HepG2 (cell line): ENCODE results near the gene GZF1. TPM values are rescaled to one million over a fixed set of nuclear protein-coding genes. Genes with fewer than 3 reads are reported as not detected.
A peak's percentile ranks its signal among the peaks of the same experiment; 100 is the strongest.

Experiments used
- GTF2F1 ChIP-seq: fragments of 150-350 bp; IDR thresholded peaks from 2 replicates; pipeline ENCODE4 v1.6.1; 2014; ENCODE audit warnings: low read length
- MED13 ChIP-seq: sonication (generic); formaldehyde crosslinking; IDR thresholded peaks from 2 replicates; pipeline ENCODE4 v1.5.0; 2020; ENCODE audit warnings: missing genetic modification reagents
- TCF7 ChIP-seq: sonication (generic); IDR thresholded peaks from 2 replicates; pipeline ENCODE4 v1.6.1; 2016; ENCODE audit warnings: antibody characterized with exemption, low read depth
- ZBTB20 ChIP-seq: sonication (generic); formaldehyde crosslinking; IDR thresholded peaks from 2 replicates; pipeline ENCODE4 v1.8.1; 2023; ENCODE audit warnings: missing genetic modification reagents, low read depth, mild to moderate bottlenecking, borderline replicate concordance
- ZNF264 ChIP-seq: sonication (generic); formaldehyde crosslinking; IDR thresholded peaks from 2 replicates; pipeline ENCODE4 v1.4.0; 2020; ENCODE audit warnings: missing genetic modification reagents
- ZNF382 ChIP-seq: sonication (generic); formaldehyde crosslinking; IDR thresholded peaks from 2 replicates; pipeline ENCODE4 v1.5.0; 2020; ENCODE audit warnings: missing genetic modification reagents, mild to moderate bottlenecking, borderline replicate concordance
- ZNF766 ChIP-seq: sonication (generic); formaldehyde crosslinking; IDR thresholded peaks from 2 replicates; pipeline ENCODE4 v1.5.0; 2020; ENCODE audit warnings: missing genetic modification reagents, borderline replicate concordance
- ZSCAN20 ChIP-seq: sonication (generic); formaldehyde crosslinking; IDR thresholded peaks from 2 replicates; pipeline ENCODE4 v1.4.0; 2020; ENCODE audit warnings: missing genetic modification reagents, mild to moderate bottlenecking, borderline replicate concordance
- polyA plus RNA-seq, 8 experiments: library from polyadenylated mRNA; depleted of rRNA in 3 of 8; stranded (reverse) in 7 of 8; unstranded in 1 of 8; fragments of >200 nt; fragmentation: Illumina TruSeq in 4 of 8; extraction: Trizol in 4 of 8; gene quantifications; 2 replicates each; pipeline versions ENCODE4 v1.2.1 to v1.2.3, GENCODE V29; 2011 to 2016; ENCODE audit warnings: low read depth in 4 of 8, missing spikeins in 1 of 8, mixed read lengths in 1 of 8; ENCODE audit not compliant: insufficient read depth in 1 of 8
- total RNA-seq, 5 experiments: library from RNA; depleted of rRNA; stranded (reverse); fragments of >200 nt; fragmentation: Illumina TruSeq; extraction: Trizol; gene quantifications; 2 replicates each; pipeline ENCODE4 v1.2.3, GENCODE V29; 2016; ENCODE audit warnings: low read depth in 1 of 5
- TF ChIP-seq, protein P1 (sequence below): sonication (generic); formaldehyde crosslinking; IDR thresholded peaks from 2 replicates; pipeline ENCODE4 v1.8.1; 2023; ENCODE audit warnings: mild to moderate bottlenecking, missing genetic modification reagents, borderline replicate concordance
- TF ChIP-seq, protein P2 (sequence below): sonication (generic); formaldehyde crosslinking; IDR thresholded peaks from 2 replicates; pipeline ENCODE4 v1.4.0; 2020; ENCODE audit warnings: missing genetic modification reagents
- TF ChIP-seq, protein P3 (sequence below): sonication (generic); formaldehyde crosslinking; IDR thresholded peaks from 2 replicates; pipeline ENCODE4 v1.5.0; 2020; ENCODE audit warnings: mild to moderate bottlenecking, missing genetic modification reagents, borderline replicate concordance
- TF ChIP-seq, protein P4 (sequence below): sonication (generic); formaldehyde crosslinking; IDR thresholded peaks from 2 replicates; pipeline ENCODE4 v1.9.0; 2022; ENCODE audit warnings: missing genetic modification reagents, mild to moderate bottlenecking, borderline replicate concordance
- TF ChIP-seq, protein P5 (sequence below): sonication (generic); formaldehyde crosslinking; IDR thresholded peaks from 2 replicates; pipeline ENCODE4 v1.4.0; 2020; ENCODE audit warnings: missing genetic modification reagents
- TF ChIP-seq, protein P6 (sequence below): sonication (generic); formaldehyde crosslinking; IDR thresholded peaks from 2 replicates; pipeline ENCODE4 v1.9.0; 2021; ENCODE audit warnings: missing genetic modification reagents, borderline replicate concordance

GZF1 gene
- total and polyA plus RNA-seq, 2 of the 13 experiments (the other 11 are each of a cell fraction or from before 2014, with no cell fraction given), result 16.9 to 26.0 TPM

DNA sequence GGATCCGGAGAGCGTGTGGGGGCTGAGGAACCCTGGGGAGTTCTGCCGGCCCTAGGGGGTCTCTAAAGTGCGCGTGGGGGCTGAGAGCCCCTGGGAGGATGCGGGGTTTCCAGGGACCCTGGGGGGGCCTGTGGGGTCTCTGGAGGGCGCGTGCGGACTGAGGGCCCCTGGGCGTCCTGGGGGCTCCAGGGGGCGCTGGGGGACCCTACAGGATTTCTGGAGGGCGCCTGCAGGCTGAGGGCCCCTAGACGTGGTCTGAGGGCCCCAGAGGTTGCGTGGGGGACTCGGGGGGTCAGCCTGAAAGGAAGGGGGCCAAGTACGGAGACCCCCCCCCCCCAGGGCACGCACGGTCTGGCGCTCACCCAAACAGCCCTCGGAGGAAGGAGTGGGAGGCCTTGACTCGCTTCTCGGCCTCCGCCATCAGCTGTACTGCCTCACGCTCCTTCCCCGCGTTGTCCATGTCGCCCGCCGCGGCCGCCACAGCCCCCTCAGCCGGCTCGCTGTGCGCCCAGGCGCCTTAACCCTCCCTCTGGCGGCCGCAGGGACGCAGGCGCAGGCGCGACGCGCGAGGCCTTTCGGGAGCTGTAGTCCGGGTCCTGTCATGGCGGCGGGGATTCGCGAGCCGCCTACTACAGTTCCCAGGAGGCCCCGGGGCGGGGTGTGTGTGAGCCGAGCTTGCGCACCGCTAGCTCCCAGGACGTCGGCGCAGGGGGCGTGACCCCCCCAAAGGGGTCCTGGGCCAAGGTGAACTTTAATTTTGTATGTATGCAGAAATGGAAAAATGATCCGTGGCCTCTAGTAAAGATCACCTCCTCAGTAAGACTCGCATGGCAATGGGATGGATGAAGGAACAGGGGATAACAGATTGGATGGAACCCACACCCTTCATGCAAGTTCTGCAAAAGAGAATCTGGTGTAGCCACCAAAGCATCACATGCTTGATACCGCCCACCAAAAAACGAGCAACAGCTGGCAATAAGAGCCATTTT lies 59.3 kb downstream of the GZF1 start, which contains the start of gene NAPB (continued):
- TF ChIP-seq ZNF264 (CRISPR knock-in tag) (peak; percentile 64), ZBTB20 (CRISPR knock-in tag) (peak; percentile 77; the same call in 1 of the 2 replicates), ZNF766 (CRISPR knock-in tag) (0 out of 2 replicates have a peak, but pooled peaks have one; percentile 72), GTF2F1 (no peak), ZNF382 (no peak), ZSCAN20 (CRISPR knock-in tag) (peak; percentile 86; the same call in 1 of the 2 replicates), TCF7 (no peak), MED13 (0 out of 2 replicates have a peak, but pooled peaks have one; percentile 54)
- TF ChIP-seq, protein P1, sequence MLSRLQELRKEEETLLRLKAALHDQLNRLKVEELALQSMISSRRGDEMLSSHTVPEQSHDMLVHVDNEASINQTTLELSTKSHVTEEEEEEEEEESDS (CRISPR knock-in tag), result peak; percentile 87; the same call in 1 of the 2 replicates
- TF ChIP-seq, protein P2, sequence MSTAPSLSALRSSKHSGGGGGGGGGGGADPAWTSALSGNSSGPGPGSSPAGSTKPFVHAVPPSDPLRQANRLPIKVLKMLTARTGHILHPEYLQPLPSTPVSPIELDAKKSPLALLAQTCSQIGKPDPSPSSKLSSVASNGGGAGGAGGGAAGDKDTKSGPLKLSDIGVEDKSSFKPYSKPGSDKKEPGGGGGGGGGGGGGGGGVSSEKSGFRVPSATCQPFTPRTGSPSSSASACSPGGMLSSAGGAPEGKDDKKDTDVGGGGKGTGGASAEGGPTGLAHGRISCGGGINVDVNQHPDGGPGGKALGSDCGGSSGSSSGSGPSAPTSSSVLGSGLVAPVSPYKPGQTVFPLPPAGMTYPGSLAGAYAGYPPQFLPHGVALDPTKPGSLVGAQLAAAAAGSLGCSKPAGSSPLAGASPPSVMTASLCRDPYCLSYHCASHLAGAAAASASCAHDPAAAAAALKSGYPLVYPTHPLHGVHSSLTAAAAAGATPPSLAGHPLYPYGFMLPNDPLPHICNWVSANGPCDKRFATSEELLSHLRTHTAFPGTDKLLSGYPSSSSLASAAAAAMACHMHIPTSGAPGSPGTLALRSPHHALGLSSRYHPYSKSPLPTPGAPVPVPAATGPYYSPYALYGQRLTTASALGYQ, result peak; percentile 54
- TF ChIP-seq, protein P3, sequence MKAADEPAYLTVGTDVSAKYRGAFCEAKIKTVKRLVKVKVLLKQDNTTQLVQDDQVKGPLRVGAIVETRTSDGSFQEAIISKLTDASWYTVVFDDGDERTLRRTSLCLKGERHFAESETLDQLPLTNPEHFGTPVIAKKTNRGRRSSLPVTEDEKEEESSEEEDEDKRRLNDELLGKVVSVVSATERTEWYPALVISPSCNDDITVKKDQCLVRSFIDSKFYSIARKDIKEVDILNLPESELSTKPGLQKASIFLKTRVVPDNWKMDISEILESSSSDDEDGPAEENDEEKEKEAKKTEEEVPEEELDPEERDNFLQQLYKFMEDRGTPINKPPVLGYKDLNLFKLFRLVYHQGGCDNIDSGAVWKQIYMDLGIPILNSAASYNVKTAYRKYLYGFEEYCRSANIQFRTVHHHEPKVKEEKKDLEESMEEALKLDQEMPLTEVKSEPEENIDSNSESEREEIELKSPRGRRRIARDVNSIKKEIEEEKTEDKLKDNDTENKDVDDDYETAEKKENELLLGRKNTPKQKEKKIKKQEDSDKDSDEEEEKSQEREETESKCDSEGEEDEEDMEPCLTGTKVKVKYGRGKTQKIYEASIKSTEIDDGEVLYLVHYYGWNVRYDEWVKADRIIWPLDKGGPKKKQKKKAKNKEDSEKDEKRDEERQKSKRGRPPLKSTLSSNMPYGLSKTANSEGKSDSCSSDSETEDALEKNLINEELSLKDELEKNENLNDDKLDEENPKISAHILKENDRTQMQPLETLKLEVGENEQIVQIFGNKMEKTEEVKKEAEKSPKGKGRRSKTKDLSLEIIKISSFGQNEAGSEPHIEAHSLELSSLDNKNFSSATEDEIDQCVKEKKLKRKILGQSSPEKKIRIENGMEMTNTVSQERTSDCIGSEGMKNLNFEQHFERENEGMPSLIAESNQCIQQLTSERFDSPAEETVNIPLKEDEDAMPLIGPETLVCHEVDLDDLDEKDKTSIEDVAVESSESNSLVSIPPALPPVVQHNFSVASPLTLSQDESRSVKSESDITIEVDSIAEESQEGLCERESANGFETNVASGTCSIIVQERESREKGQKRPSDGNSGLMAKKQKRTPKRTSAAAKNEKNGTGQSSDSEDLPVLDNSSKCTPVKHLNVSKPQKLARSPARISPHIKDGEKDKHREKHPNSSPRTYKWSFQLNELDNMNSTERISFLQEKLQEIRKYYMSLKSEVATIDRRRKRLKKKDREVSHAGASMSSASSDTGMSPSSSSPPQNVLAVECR (CRISPR knock-in tag), result peak; percentile 96
- TF ChIP-seq, protein P4, sequence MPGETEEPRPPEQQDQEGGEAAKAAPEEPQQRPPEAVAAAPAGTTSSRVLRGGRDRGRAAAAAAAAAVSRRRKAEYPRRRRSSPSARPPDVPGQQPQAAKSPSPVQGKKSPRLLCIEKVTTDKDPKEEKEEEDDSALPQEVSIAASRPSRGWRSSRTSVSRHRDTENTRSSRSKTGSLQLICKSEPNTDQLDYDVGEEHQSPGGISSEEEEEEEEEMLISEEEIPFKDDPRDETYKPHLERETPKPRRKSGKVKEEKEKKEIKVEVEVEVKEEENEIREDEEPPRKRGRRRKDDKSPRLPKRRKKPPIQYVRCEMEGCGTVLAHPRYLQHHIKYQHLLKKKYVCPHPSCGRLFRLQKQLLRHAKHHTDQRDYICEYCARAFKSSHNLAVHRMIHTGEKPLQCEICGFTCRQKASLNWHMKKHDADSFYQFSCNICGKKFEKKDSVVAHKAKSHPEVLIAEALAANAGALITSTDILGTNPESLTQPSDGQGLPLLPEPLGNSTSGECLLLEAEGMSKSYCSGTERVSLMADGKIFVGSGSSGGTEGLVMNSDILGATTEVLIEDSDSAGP (CRISPR knock-in tag), result peak; percentile 92; the same call in 1 of the 2 replicates
- TF ChIP-seq, protein P5, sequence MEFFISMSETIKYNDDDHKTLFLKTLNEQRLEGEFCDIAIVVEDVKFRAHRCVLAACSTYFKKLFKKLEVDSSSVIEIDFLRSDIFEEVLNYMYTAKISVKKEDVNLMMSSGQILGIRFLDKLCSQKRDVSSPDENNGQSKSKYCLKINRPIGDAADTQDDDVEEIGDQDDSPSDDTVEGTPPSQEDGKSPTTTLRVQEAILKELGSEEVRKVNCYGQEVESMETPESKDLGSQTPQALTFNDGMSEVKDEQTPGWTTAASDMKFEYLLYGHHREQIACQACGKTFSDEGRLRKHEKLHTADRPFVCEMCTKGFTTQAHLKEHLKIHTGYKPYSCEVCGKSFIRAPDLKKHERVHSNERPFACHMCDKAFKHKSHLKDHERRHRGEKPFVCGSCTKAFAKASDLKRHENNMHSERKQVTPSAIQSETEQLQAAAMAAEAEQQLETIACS (CRISPR knock-in tag), result peak; percentile 55; the same call in 1 of the 2 replicates
- TF ChIP-seq, protein P6, sequence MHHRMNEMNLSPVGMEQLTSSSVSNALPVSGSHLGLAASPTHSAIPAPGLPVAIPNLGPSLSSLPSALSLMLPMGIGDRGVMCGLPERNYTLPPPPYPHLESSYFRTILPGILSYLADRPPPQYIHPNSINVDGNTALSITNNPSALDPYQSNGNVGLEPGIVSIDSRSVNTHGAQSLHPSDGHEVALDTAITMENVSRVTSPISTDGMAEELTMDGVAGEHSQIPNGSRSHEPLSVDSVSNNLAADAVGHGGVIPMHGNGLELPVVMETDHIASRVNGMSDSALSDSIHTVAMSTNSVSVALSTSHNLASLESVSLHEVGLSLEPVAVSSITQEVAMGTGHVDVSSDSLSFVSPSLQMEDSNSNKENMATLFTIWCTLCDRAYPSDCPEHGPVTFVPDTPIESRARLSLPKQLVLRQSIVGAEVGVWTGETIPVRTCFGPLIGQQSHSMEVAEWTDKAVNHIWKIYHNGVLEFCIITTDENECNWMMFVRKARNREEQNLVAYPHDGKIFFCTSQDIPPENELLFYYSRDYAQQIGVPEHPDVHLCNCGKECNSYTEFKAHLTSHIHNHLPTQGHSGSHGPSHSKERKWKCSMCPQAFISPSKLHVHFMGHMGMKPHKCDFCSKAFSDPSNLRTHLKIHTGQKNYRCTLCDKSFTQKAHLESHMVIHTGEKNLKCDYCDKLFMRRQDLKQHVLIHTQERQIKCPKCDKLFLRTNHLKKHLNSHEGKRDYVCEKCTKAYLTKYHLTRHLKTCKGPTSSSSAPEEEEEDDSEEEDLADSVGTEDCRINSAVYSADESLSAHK (CRISPR knock-in tag), result no peak
